ENCODE results near the gene CAMTA1. TPM values are rescaled to one million over a fixed set of nuclear protein-coding genes. Genes with fewer than 3 reads are reported as not detected.

Gene CAMTA1
- polyA plus RNA-seq, 1 of the 3 experiments (the other 2 are of a cell fraction): 63.1 TPM

GRCh38 chr1:7406641-7407543 is 621.6 kb downstream of the CAMTA1 start:
- Histone ChIP-seq H3K27ac (ENCODE audit: low read depth in 2 of 2, low read length in 1 of 2) (no peak overlapping the region), H4K20me1 (ENCODE audit: insufficient read depth) (no peaks in the 10 kb centered on the region), H2AFZ (ENCODE audit: low read depth) (no peak overlapping the region), H3K4me2 (no peak overlapping the region), H3K9me2 (no peaks in the 10 kb centered on the region), H3K36me3 (replicated peaks in 1 of 2; ENCODE audit: control insufficient read depth in 1 of 2, insufficient read depth in 2 of 2, low read length in 1 of 2) (no peaks in the 10 kb centered on the region), H3K9ac (no peak overlapping the region), H3K79me2 (ENCODE audit: insufficient read depth) (no peaks in the 10 kb centered on the region), H3K27me3 (ENCODE audit: insufficient read depth) (no peaks in the 10 kb centered on the region), H3K4me3 (ENCODE audit: low read depth in 2 of 2, low read length in 1 of 2) (no peak overlapping the region), H3K9me3 (no peaks in the 10 kb centered on the region), H3K4me1 (ENCODE audit: control insufficient read depth in 1 of 2, insufficient read depth in 2 of 2, low read depth in 1 of 2, low read length in 1 of 2) (peaks cover 0 to 6% of the 10 kb centered on the region in 2 experiments; a peak in 3 of 4 replicates), H3F3A (replicated peaks; ENCODE audit: insufficient read depth) (no peaks in the 10 kb centered on the region)
- POLR2A ChIA-PET: no interaction called here
- no peak for TF ChIP-seq REST (IDR thresholded peaks at IDR 0.05; ENCODE audit: low read depth, low read length)
- TF ChIP-seq, protein P1, sequence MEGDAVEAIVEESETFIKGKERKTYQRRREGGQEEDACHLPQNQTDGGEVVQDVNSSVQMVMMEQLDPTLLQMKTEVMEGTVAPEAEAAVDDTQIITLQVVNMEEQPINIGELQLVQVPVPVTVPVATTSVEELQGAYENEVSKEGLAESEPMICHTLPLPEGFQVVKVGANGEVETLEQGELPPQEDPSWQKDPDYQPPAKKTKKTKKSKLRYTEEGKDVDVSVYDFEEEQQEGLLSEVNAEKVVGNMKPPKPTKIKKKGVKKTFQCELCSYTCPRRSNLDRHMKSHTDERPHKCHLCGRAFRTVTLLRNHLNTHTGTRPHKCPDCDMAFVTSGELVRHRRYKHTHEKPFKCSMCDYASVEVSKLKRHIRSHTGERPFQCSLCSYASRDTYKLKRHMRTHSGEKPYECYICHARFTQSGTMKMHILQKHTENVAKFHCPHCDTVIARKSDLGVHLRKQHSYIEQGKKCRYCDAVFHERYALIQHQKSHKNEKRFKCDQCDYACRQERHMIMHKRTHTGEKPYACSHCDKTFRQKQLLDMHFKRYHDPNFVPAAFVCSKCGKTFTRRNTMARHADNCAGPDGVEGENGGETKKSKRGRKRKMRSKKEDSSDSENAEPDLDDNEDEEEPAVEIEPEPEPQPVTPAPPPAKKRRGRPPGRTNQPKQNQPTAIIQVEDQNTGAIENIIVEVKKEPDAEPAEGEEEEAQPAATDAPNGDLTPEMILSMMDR (IDR thresholded peaks at IDR 0.05): no peak
- TF ChIP-seq FOXJ3 (CRISPR knock-in tag; IDR thresholded peaks at IDR 0.05): no peak
- TF ChIP-seq MEF2A (IDR thresholded peaks at IDR 0.05; ENCODE audit: borderline replicate concordance, low read depth): no peak
- no peak for TF ChIP-seq NRF1 (IDR thresholded peaks at IDR 0.05; ENCODE audit: low read depth, low read length)
- no peak for TF ChIP-seq TAF1 (IDR thresholded peaks at IDR 0.05; ENCODE audit: borderline replicate concordance, low read depth, low read length)
- TF ChIP-seq NFIC (IDR thresholded peaks at IDR 0.05; ENCODE audit: borderline replicate concordance): no peak
- TF ChIP-seq RFX5 (IDR thresholded peaks at IDR 0.05; ENCODE audit: low read length): no peak
- TF ChIP-seq FOXM1 (IDR thresholded peaks at IDR 0.05; ENCODE audit: low read depth): no peak
- TF ChIP-seq POLR2AphosphoS5 (IDR thresholded peaks at IDR 0.05; ENCODE audit: low read depth, low read length): no peak
- no peak for TF ChIP-seq USF2 (IDR thresholded peaks at IDR 0.05; ENCODE audit: borderline replicate concordance, low read depth, low read length)
- no peak for TF ChIP-seq MXI1 (IDR thresholded peaks at IDR 0.05; ENCODE audit: low read depth, low read length)
- TF ChIP-seq EP300 (IDR thresholded peaks at IDR 0.05; ENCODE audit: borderline replicate concordance in 1 of 2, low read depth in 1 of 2, low read length in 1 of 2): no peak
- TF ChIP-seq TEAD4 (IDR thresholded peaks at IDR 0.05; ENCODE audit: borderline replicate concordance, insufficient read depth): no peak
- TF ChIP-seq YY1 (IDR thresholded peaks at IDR 0.05; ENCODE audit: low read depth): no peak
- TF ChIP-seq TCF12 (IDR thresholded peaks at IDR 0.05): no peak
- no peak for TF ChIP-seq MAX (IDR thresholded peaks at IDR 0.05; ENCODE audit: low read depth)
- no peak for TF ChIP-seq SMC3 (IDR thresholded peaks at IDR 0.05; ENCODE audit: low read depth, low read length)
- WGBS (ENCODE audit: low lambda C conversion rate): 89% methylated on average over 13 of the region's 18 CpGs
- no peak for DNase-seq
- CTCF ChIA-PET: no interaction called here
